Activated CD8-positive, alpha-beta T cell treated with anti-CD3 and anti-CD28 coated beads for 36 hours (primary cell): ENCODE data around the gene DNAH12. TPM values are rescaled to one million over a fixed set of nuclear protein-coding genes. Genes with fewer than 3 reads are reported as not detected.
A peak's percentile ranks its signal among the peaks of the same experiment; 100 is the strongest.

Experiments used
- ATAC-seq: fragments of 200-7000 bp; cut with Tn5 transposase; one replicate; pipeline ENCODE4 v1.10.0; 2021; ENCODE audit warnings: mild to moderate bottlenecking, moderate library complexity
- CTCF ChIA-PET: fragments of 350-600 bp; sonication (Branson Sonifier 250); formaldehyde crosslinking; loops from one replicate; lab custom pipeline; 2021; ENCODE audit warnings: antibody characterized with exemption; lab: Charles Lee
- POLR2A ChIA-PET: fragments of 350-600 bp; sonication (Branson Sonifier 250); formaldehyde crosslinking; loops from one replicate; lab custom pipeline; 2021; ENCODE audit warnings: antibody characterized with exemption; lab: Charles Lee
- DNase-seq: peaks from one replicate; pipeline ENCODE4 v3.0.0-alpha.2; 2020
- H3K27ac Mint-ChIP-seq: one replicate; pipeline ENCODE4 v1.8.0; 2021; ENCODE audit warnings: mild to moderate bottlenecking, mixed read lengths
- H3K27me3 Mint-ChIP-seq: one replicate; pipeline ENCODE4 v1.8.0; 2021; ENCODE audit warnings: mixed read lengths
- H3K36me3 Mint-ChIP-seq: one replicate; pipeline ENCODE4 v1.8.0; 2021; ENCODE audit warnings: low read depth, mixed read lengths
- H3K4me1 Mint-ChIP-seq: one replicate; pipeline ENCODE4 v1.8.0; 2021; ENCODE audit warnings: low read depth, mixed read lengths
- H3K4me3 Mint-ChIP-seq: one replicate; pipeline ENCODE4 v1.8.0; 2021; ENCODE audit warnings: mild to moderate bottlenecking, moderate library complexity, mixed read lengths
- H3K9me3 Mint-ChIP-seq: one replicate; pipeline ENCODE4 v1.8.0; 2021; ENCODE audit warnings: mixed read lengths
- CTCF ChIP-seq: fragments of 200-600 bp; IDR thresholded peaks from one replicate; pipeline ENCODE4 v1.8.0; 2022; ENCODE audit warnings: antibody characterized with exemption, mild to moderate bottlenecking
- intact Hi-C: fragments of 100-400 bp; cut with micrococcal nuclease; formaldehyde crosslinking; loops from one replicate; pipeline ENCODE4 v1.10.0; 2022
- total RNA-seq, 2 experiments: library from RNA; stranded (reverse); gene quantifications; one replicate each; pipeline ENCODE4 v1.2.3, GENCODE V29; 2021

The DNAH12 gene
- total RNA-seq, 2 experiments from 2014 or later, result 0.07 TPM; not detected in 1

GRCh38 chr3:57298041-57298440 lies 246.1 kb downstream of the DNAH12 start:
- peak; percentile 21 for DNase-seq
- CTCF ChIA-PET, result no interaction called here
- ATAC-seq, result peak; percentile 67
- intact Hi-C loops, result no loop called here
- Mint-ChIP-seq H3K27ac (no peak overlapping the region), H3K4me1 (no peaks in the 10 kb centered on the region), H3K4me3 (no peak overlapping the region), H3K27me3 (peaks cover 14% of the 10 kb centered on the region), H3K9me3 (no peaks in the 10 kb centered on the region), H3K36me3 (no peaks in the 10 kb centered on the region)
- POLR2A ChIA-PET, result no interaction called here
- TF ChIP-seq CTCF, result no peak

GRCh38 chr3:57292897-57293526 lies 251.1 kb downstream of the DNAH12 start:
- no peak for TF ChIP-seq CTCF
- POLR2A ChIA-PET, result interaction anchor here (0.6 kb wide), 1 partner anchor 237 kb away, joined by 3 read pairs; no protein-coding TSS in a partner anchor
- ATAC-seq (no peak), DNase-seq (no peak)
- CTCF ChIA-PET, result no interaction called here
- H3K27me3 Mint-ChIP-seq, result peaks cover 16% of the 10 kb centered on the region
- no peak overlapping the region for H3K27ac Mint-ChIP-seq
- no peaks in the 10 kb centered on the region for H3K9me3 Mint-ChIP-seq
- no peak overlapping the region for H3K4me3 Mint-ChIP-seq
- intact Hi-C loops, result no loop called here
- no peaks in the 10 kb centered on the region for H3K36me3 Mint-ChIP-seq
- no peaks in the 10 kb centered on the region for H3K4me1 Mint-ChIP-seq

- Mint-ChIP-seq H3K4me3 (no peak within 1 kb of the TSS), H3K27me3 (peaks cover 13% of the 10 kb centered on the region), H3K9me3 (peaks cover 2% of the 10 kb centered on the region), H3K27ac (no peak within 1 kb of the TSS), H3K4me1 (no peaks in the 10 kb centered on the region), H3K36me3 (no peaks in the 10 kb centered on the region)
- no peak for DNase-seq
- ChIA-PET POLR2A (interaction anchor here (0.6 kb wide), 1 partner anchor 237 kb away, joined by 3 read pairs; no protein-coding TSS in a partner anchor), CTCF (no interaction called here)
- intact Hi-C loops, result no loop called here
- ATAC-seq, result no peak
- no peak for TF ChIP-seq CTCF
Measured at GRCh38 chr3:57292159-57292896, 251.8 kb downstream of the DNAH12 start, which contains the start of gene ASB14. TSS of gene ASB14 (minus strand) at chr3:57292685. CDS start at chr3:57292033, 652 bp downstream.

- ChIA-PET CTCF (interaction anchor here (0.8 kb wide), 1 partner anchor 119 kb away, joined by 4 read pairs; no protein-coding TSS in a partner anchor), POLR2A (no interaction called here)
- Mint-ChIP-seq H3K4me3 (no peak overlapping the region), H3K36me3 (no peaks in the 10 kb centered on the region), H3K27me3 (peaks cover 7% of the 10 kb centered on the region), H3K4me1 (no peaks in the 10 kb centered on the region), H3K27ac (no peak overlapping the region), H3K9me3 (peaks cover 5% of the 10 kb centered on the region)
- DNase-seq, result no peak
- no peak for ATAC-seq
- intact Hi-C loops, result no loop called here
- TF ChIP-seq CTCF, result no peak
Measured at GRCh38 chr3:57288403-57288802, 255.7 kb downstream of the DNAH12 start.

- no peak for TF ChIP-seq CTCF
- Mint-ChIP-seq H3K4me3 (no peak overlapping the region), H3K27ac (no peak overlapping the region), H3K4me1 (no peaks in the 10 kb centered on the region), H3K27me3 (peaks cover 7% of the 10 kb centered on the region), H3K36me3 (no peaks in the 10 kb centered on the region), H3K9me3 (peaks cover 5% of the 10 kb centered on the region)
- intact Hi-C loops, result no loop called here
- CTCF ChIA-PET, result no interaction called here
- ATAC-seq (no peak), DNase-seq (no peak)
- POLR2A ChIA-PET, result no interaction called here
Measured at GRCh38 chr3:57287205-57287604, 256.9 kb downstream of the DNAH12 start.
